Measurements from ENCODE around the gene SLC4A1AP. TPM values are rescaled to one million over a fixed set of nuclear protein-coding genes. Genes with fewer than 3 reads are reported as not detected.

SLC4A1AP gene
- 21.1 and 33.0 TPM in 2 replicates for polyA plus RNA-seq (2011; rRNA removed)
- polyA plus RNA-seq (2012; cell fraction: cytosol; rRNA removed), result 13.0 and 13.6 TPM in 2 replicates
- polyA plus RNA-seq (2012; cell fraction: nucleus; rRNA removed), result 18.0 and 18.2 TPM in 2 replicates
- polyA plus RNA-seq (2017; fragmentation: RNase III; extraction: RNeasy Plus Mini Kit Qiagen cat#74134 plus additional on column Dnase treatment), result 30.0 to 32.6 TPM (median 31.8 TPM) in 3 replicates
- 7.2 and 11.3 TPM in 2 replicates for polyA minus RNA-seq (2011; rRNA and poly(A)+ RNA removed)

- Histone ChIP-seq H3K4me2 (peak within 1 kb of the TSS; percentile 87), H3K4me1 (peaks cover 24% of the 10 kb centered on the region), H3K9me3 (no peaks in the 10 kb centered on the region), H3K4me3 (peak within 1 kb of the TSS; percentile 97), H3K27ac (peak within 1 kb of the TSS; percentile 83 to 93)
- DNase-seq (ENCODE audit: low read depth in 1 of 2, low spot score in 1 of 2) (peak; percentile 84 to 93), FAIRE-seq (no peak), ATAC-seq (peak; percentile 92 to 95)
- WGBS (ENCODE audit: missing lambda C conversion rate), result 2% methylated on average over 56 of the region's 56 CpGs
- POLR2A ChIA-PET, result interaction anchor here (0.7 to 1.7 kb wide), 6 partner anchors 8 to 254 kb away, joined by 3 to 10 read pairs (median 4); partner anchors contain the start of genes CCDC121, GPN1 and PPM1G
- CTCF ChIA-PET, result interaction anchor here (0.9 to 11.0 kb wide), 6 partner anchors 9 to 255 kb away, joined by 3 to 118 read pairs (median 6); partner anchors contain the start of gene PPM1G
- TF ChIP-seq HDAC2 (IDR thresholded peaks at IDR 0.05) (peak; percentile 96), CEBPB (IDR thresholded peaks at IDR 0.05) (peak in 1 of 2 experiments; percentile 74; a peak in 1 of 4 replicates), TFCP2L1 (CRISPR knock-in tag; IDR thresholded peaks at IDR 0.05) (peak; percentile 85), PBX3 (IDR thresholded peaks at IDR 0.05) (no peak), JUN (IDR thresholded peaks at IDR 0.05) (peak; percentile 91), RFX5 (IDR thresholded peaks at IDR 0.05) (peak; percentile 55; the same call in 1 of the 2 replicates), KDM5A (IDR thresholded peaks at IDR 0.05) (peak; percentile 99), HOXB5 (CRISPR knock-in tag; IDR thresholded peaks at IDR 0.05) (peak; percentile 77; the same call in 1 of the 2 replicates), ZC3H11A (IDR thresholded peaks at IDR 0.05) (peak; percentile 57; the same call in 1 of the 2 replicates), BCL3 (IDR thresholded peaks at IDR 0.05) (0 out of 3 replicates have a peak, but pooled peaks have one; percentile 64), GATA3 (IDR thresholded peaks at IDR 0.05; ENCODE audit: borderline replicate concordance) (peak; percentile 65; the same call in 1 of the 2 replicates), SREBF2 (IDR thresholded peaks at IDR 0.05) (no peak), HOXB13 (CRISPR knock-in tag; IDR thresholded peaks at IDR 0.05; ENCODE audit: low read depth) (peak; percentile 46; the same call in 1 of the 2 replicates), JUNB (IDR thresholded peaks at IDR 0.05) (0 out of 2 replicates have a peak, but pooled peaks have one; percentile 24), NPAS2 (CRISPR knock-in tag; IDR thresholded peaks at IDR 0.05; ENCODE audit: borderline replicate concordance) (no peak), POLR2A (IDR thresholded peaks at IDR 0.05; ENCODE audit: low read length) (peak; percentile 68), HEYL (CRISPR knock-in tag; IDR thresholded peaks at IDR 0.05) (no peak), MAFK (IDR thresholded peaks at IDR 0.05; ENCODE audit: partially characterized antibody) (no peak), ATOH8 (CRISPR knock-in tag; IDR thresholded peaks at IDR 0.05; ENCODE audit: low read depth) (no peak), ZFP36 (IDR thresholded peaks at IDR 0.05; ENCODE audit: borderline replicate concordance, partially characterized antibody) (no peak), EHF (CRISPR knock-in tag; IDR thresholded peaks at IDR 0.05) (no peak), NFE2L2 (conservative IDR thresholded peaks at IDR 0.05; ENCODE audit: low read length) (no peak), RAD21 (conservative IDR thresholded peaks at IDR 0.05 in 1 of 2, IDR thresholded peaks at IDR 0.05 in 1 of 2) (peak in 1 of 2 experiments; percentile 35; a peak in 3 of 5 replicates), HES2 (IDR thresholded peaks at IDR 0.05) (no peak), CTCF (IDR thresholded peaks at IDR 0.05) (0 out of 3 replicates have a peak, but pooled peaks have one; percentile 4), FOXS1 (CRISPR knock-in tag; IDR thresholded peaks at IDR 0.05) (no peak; the same call in 1 of the 2 replicates), FOSL2 (IDR thresholded peaks at IDR 0.05) (no peak), FOSL2 (CRISPR knock-in tag; IDR thresholded peaks at IDR 0.05) (peak; percentile 50), REST (IDR thresholded peaks at IDR 0.05) (peak; percentile 42; the same call in 1 of the 2 replicates)
These were observed at the start of gene SLC4A1AP, which contains the start of gene SUPT7L for GRCh38 chr2:27663285-27664153. Gene SLC4A1AP, plus strand, starts transcription at chr2:27663889. Its CDS starts 26 bp downstream, at chr2:27663915. Gene SUPT7L, minus strand, starts transcription at chr2:27663614. Its CDS starts 1,422 bp downstream, at chr2:27662192.
